Muscle of leg (tissue), 16 donors: Measurements from ENCODE around the gene GYPA. TPM values are rescaled to one million over a fixed set of nuclear protein-coding genes. Genes with fewer than 3 reads are reported as not detected.
"Not testable (repeated sequence)": the region's sequence is repeated elsewhere in the genome, so short reads cannot be mapped to it uniquely, and the experiment has no call there.

Experiments used
- DNase-seq: peaks from one replicate; pipeline ENCODE4 v3.0.0; 2013
- H3K27ac ChIP-seq: one replicate; pipeline ENCODE4 v1.5.1; 2013; ENCODE audit warnings: mild to moderate bottlenecking, low read length, control low read depth
- H3K27me3 ChIP-seq: one replicate; pipeline ENCODE4 v1.6.1; 2013; ENCODE audit warnings: low read length; ENCODE audit not compliant: control insufficient read depth, insufficient read depth
- H3K36me3 ChIP-seq: one replicate; pipeline ENCODE4 v1.6.1; 2013; ENCODE audit warnings: low read length; ENCODE audit not compliant: control insufficient read depth, insufficient read depth
- H3K4me1 ChIP-seq: one replicate; pipeline ENCODE4 v1.6.1; 2013; ENCODE audit warnings: low read length; ENCODE audit not compliant: control insufficient read depth, insufficient read depth
- H3K4me3 ChIP-seq: one replicate; pipeline ENCODE4 v1.5.1; 2013; ENCODE audit warnings: low read length, control low read depth
- H3K9me3 ChIP-seq: replicated peaks from 2 replicates; pipeline ENCODE4 v1.6.1; 2013; ENCODE audit warnings: low read depth, low read length; ENCODE audit not compliant: control insufficient read depth
- WGBS: methylation state at CpG from one replicate; pipeline ENCODE4 v1.1.5; 2013; ENCODE audit warnings: missing lambda C conversion rate; ENCODE audit not compliant: insufficient coverage; 5-methylcytosine and 5-hydroxymethylcytosine counted together
- long read RNA-seq, 11 donors: transcript quantifications; one replicate each; lab custom pipeline, GENCODE V29; 2026
- polyA plus RNA-seq, 8 donors: library from polyadenylated mRNA; unstranded; fragments of 120-200 nt; gene quantifications; one replicate each; pipeline versions ENCODE4 v1.2.1 to v1.2.3, GENCODE V29; 2013; ENCODE audit warnings: inconsistent platforms in 1 of 8, low replicate concordance in 1 of 8; ENCODE audit not compliant: insufficient read length in 8 of 8, insufficient read depth in 1 of 8
- total RNA-seq: library from RNA; stranded (reverse); fragments of 120-200 nt; gene quantifications from one replicate; pipeline ENCODE4 v1.2.4, GENCODE V29; 2013

GYPA gene
- 5.2 TPM for total RNA-seq
- 1 to 10 TPM; 2.8 to 8.1 (median 4.1) TPM for polyA plus RNA-seq
- long read RNA-seq, donor 1, result 0 reads
- long read RNA-seq, donor 2, result 0 reads
- long read RNA-seq, donor 3, result 0 reads
- long read RNA-seq, donor 4, partial matches to known transcripts, result 0 of 2 reads
- long read RNA-seq, donor 4, other reads (novel, unspliced or antisense), result 0 of 2 reads
- long read RNA-seq, donor 5, partial matches to known transcripts, result 0 of 1 reads
- long read RNA-seq, donor 5, other reads (novel, unspliced or antisense), result 0 of 1 reads
- long read RNA-seq, donor 6, partial matches to known transcripts, result 0 of 5 reads
- long read RNA-seq, donor 6, other reads (novel, unspliced or antisense), result 0 of 5 reads
- long read RNA-seq, donor 7, partial matches to known transcripts, result 0 of 4 reads
- long read RNA-seq, donor 7, other reads (novel, unspliced or antisense), result 0 of 4 reads
- long read RNA-seq, donor 8, partial matches to known transcripts, result 0 of 2 reads
- long read RNA-seq, donor 8, other reads (novel, unspliced or antisense), result 0 of 2 reads
- long read RNA-seq, donor 9, partial matches to known transcripts, result 0 of 4 reads
- long read RNA-seq, donor 9, other reads (novel, unspliced or antisense), result 0 of 4 reads
- long read RNA-seq, donor 10, partial matches to known transcripts, result 0 of 4 reads
- long read RNA-seq, donor 10, other reads (novel, unspliced or antisense), result 0 of 4 reads
- long read RNA-seq, donor 11, result 0 reads

DNA sequence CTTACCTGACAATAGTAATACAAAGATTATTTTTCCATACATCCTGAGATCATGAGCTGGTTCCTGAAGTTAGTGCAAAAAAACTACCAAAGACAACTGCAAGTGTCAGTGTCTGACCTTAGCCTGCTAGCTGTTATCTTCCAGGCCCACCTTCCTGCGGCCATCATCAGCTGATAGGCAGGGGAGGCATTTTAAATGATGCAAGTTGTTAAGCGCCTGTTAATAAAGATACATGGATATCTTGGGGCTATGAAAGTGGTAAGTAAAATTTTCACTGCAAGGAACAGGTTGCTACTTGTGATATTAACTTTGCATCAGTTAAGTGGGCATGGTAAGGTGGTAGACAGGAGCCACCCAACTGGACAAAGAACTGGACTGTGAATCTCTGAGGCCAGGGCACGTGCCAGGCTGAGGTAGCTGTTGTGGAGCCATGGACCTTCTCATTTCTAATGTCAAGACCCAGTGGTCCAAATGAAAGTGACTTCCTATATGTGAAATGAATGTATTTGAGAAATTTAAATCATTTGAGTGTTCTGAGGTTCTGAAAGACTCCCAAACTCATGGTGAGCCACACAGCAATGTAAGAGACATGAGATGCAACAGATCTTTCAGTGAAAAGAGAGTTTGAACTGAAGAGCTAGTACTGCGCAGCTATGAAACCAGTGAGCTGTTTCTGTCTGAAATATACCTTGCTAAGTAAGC, at the start of gene GYPA:
GYPA (minus strand) TSS at position 125 of the 702 bp plus-strand sequence; CDS start at position 42, 83 bp downstream.
- H3K4me3 ChIP-seq, H3K4me1 ChIP-seq, DNase-seq, H3K27me3 ChIP-seq, H3K36me3 ChIP-seq, H3K27ac ChIP-seq, H3K9me3 ChIP-seq: not testable (repeated sequence)
- WGBS, result 100% methylated on average over 2 of the region's 4 CpGs

DNA sequence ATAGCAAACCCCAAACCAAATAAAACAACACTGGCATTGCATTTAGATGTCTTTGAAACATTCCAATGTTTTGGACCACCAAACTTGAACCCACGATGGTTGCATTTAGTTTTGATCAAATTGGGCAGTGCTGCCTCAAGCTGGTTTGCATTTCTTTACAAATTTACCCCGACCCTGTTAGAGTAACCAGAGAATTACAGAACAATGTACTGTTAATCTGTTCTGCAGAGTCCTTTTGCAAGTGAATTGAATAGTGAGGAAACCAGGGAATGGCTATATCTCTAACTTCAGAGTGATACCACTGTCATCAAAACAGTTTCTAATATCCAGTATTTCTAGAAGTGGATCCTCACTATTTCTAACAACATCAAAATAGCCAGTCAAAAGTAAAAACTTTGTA, 49.5 kb upstream of the GYPA start:
- WGBS, result no CpG with 5 or more reads among the region's 2 CpGs
- Histone ChIP-seq H3K27ac (no peak overlapping the region), H3K36me3 (no peaks in the 10 kb centered on the region), H3K4me1 (no peaks in the 10 kb centered on the region), H3K9me3 (no peaks in the 10 kb centered on the region), H3K27me3 (no peaks in the 10 kb centered on the region), H3K4me3 (no peak overlapping the region)
- no peak for DNase-seq

DNA sequence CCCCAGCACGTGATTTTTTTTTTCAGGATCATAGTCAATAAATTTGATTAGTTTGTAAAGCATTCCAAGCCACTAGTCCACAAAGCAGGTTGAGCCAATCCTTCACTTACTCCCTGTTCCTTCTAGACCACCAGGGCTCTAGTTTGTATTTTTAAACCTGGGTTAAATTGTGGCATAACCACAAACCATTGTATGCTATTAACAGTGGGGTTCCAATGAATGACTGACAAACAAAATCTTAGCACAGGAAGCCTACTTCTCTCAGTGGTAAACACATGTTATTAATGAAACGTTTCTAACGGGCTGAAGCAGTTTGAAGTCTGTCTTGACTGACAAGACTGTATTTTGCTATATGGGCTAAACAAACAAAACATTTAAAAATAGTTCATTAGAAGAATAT, 48.6 kb upstream of the GYPA start:
- H3K4me1 ChIP-seq, result no peaks in the 10 kb centered on the region
- DNase-seq, result no peak
- H3K9me3 ChIP-seq, result no peaks in the 10 kb centered on the region
- H3K27ac ChIP-seq, result no peak overlapping the region
- no peaks in the 10 kb centered on the region for H3K36me3 ChIP-seq
- H3K4me3 ChIP-seq, result no peak overlapping the region
- WGBS, result no CpG with 5 or more reads among the region's 3 CpGs
- no peaks in the 10 kb centered on the region for H3K27me3 ChIP-seq

DNA sequence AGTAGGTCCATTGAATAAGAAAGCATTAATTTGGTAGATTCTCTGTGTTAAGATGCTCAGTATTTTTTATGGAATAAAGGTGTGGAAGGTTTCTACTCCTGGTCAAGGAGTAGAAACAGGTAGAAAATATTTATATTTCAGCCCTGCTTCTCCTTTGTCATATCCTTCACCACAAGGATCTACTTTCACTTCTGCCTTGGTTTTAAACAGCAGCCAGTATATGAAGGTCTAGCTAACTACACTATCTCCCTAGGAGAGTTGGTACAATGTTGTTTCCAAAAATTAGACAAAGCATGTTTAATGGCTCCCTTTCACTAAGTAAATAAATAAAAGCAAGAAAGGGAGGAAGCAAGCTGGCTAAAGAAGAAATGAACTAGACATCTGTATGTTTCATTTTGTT, 44.6 kb upstream of the GYPA start:
- no peak overlapping the region for H3K27ac ChIP-seq
- H3K36me3 ChIP-seq, result no peaks in the 10 kb centered on the region
- H3K4me3 ChIP-seq, result no peak overlapping the region
- H3K27me3 ChIP-seq, result no peaks in the 10 kb centered on the region
- H3K4me1 ChIP-seq, result no peaks in the 10 kb centered on the region
- DNase-seq, result no peak
- H3K9me3 ChIP-seq, result no peaks in the 10 kb centered on the region

- H3K27ac ChIP-seq, result no peak overlapping the region
- no peaks in the 10 kb centered on the region for H3K36me3 ChIP-seq
- no peaks in the 10 kb centered on the region for H3K4me1 ChIP-seq
- H3K27me3 ChIP-seq, result no peaks in the 10 kb centered on the region
- no peak for DNase-seq
- H3K4me3 ChIP-seq, result no peak overlapping the region
- WGBS, result no CpG with 5 or more reads among the region's 2 CpGs
- no peaks in the 10 kb centered on the region for H3K9me3 ChIP-seq
These were observed 42.6 kb upstream of the GYPA start for GRCh38 chr4:144183165-144183564.

DNA sequence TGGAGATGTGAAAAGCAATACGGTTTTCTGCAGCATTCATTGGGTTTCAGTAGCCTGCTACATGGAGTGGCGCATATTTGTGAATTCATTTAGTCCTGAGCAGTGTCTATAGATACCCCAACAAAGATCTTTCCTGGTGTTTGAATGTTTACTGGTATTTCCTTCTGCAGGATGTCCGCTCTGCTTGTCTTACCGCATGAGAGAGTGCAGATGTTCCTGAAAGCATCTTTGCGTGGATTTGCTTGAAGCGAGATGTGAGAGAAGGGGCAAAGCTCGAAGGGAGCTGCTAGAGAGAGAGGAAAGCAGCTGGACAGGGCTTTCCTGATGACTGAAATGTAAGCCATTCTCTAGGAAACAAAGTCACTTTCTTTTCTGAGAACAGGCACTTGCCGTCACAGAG, 40.9 kb upstream of the GYPA start:
- Histone ChIP-seq H3K4me1 (no peaks in the 10 kb centered on the region), H3K27me3 (no peaks in the 10 kb centered on the region), H3K4me3 (no peak overlapping the region), H3K9me3 (no peaks in the 10 kb centered on the region), H3K36me3 (no peaks in the 10 kb centered on the region), H3K27ac (no peak overlapping the region)
- DNase-seq, result no peak
- WGBS, result 42% methylated on average over 5 of the region's 8 CpGs

- no peaks in the 10 kb centered on the region for H3K36me3 ChIP-seq
- H3K27me3 ChIP-seq, result no peaks in the 10 kb centered on the region
- no peak overlapping the region for H3K27ac ChIP-seq
- H3K4me1 ChIP-seq, result no peaks in the 10 kb centered on the region
- no peak overlapping the region for H3K4me3 ChIP-seq
- no peak for DNase-seq
- WGBS, result 100% methylated on average over 1 of the region's 1 CpG
- H3K9me3 ChIP-seq, result no peaks in the 10 kb centered on the region
These were observed 38.7 kb upstream of the GYPA start for GRCh38 chr4:144179152-144179739.

GRCh38 chr4:144178414-144178813, 37.9 kb upstream of the GYPA start:
- Histone ChIP-seq H3K4me3 (no peak overlapping the region), H3K4me1 (no peaks in the 10 kb centered on the region), H3K9me3 (no peaks in the 10 kb centered on the region), H3K27me3 (no peaks in the 10 kb centered on the region), H3K27ac (no peak overlapping the region), H3K36me3 (no peaks in the 10 kb centered on the region)
- DNase-seq, result no peak
- no CpG with 5 or more reads among the region's 2 CpGs for WGBS

DNA sequence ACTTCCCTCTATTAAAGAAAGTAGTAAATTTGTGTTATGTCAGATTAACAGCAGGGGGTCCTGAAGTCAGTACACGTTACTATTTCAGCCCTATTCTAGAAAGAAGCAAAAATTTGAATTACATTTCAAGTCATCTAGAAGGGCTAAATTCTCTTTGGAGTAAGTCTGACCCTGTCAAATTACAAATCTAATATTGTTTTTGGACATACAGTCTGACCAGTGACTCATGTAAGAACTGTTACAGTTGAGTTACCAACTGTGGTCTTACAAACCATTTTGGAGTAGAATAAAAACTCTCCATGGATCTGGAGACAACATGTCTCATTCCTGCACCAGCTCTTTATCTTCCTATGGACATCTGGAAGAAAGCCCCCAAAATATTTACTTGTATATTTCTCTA, 36.0 kb upstream of the GYPA start:
- no peak for DNase-seq
- no peaks in the 10 kb centered on the region for H3K4me1 ChIP-seq
- H3K27me3 ChIP-seq, result no peaks in the 10 kb centered on the region
- H3K9me3 ChIP-seq, result no peaks in the 10 kb centered on the region
- WGBS, result no CpG with 5 or more reads among the region's 1 CpG
- no peak overlapping the region for H3K4me3 ChIP-seq
- H3K36me3 ChIP-seq, result no peaks in the 10 kb centered on the region
- H3K27ac ChIP-seq, result no peak overlapping the region
